Neural progenitor cell (in vitro differentiated cells): ENCODE measurements around the gene IL10RB.

Experiments used
- CTCF ChIP-seq: fragments of 200-600 bp; sonication (generic); IDR thresholded peaks from 2 replicates; pipeline ENCODE4 v1.5.1; 2017; ENCODE audit warnings: antibody characterized with exemption, mild to moderate bottlenecking
- EZH2 ChIP-seq: fragments of 200-600 bp; sonication (generic); IDR thresholded peaks from 2 replicates; pipeline ENCODE4 v1.6.1; 2017; ENCODE audit warnings: antibody characterized with exemption, mild to moderate bottlenecking, moderate library complexity
- EZH2phosphoT487 ChIP-seq: fragments of 200-600 bp; sonication (generic); IDR thresholded peaks from 2 replicates; pipeline ENCODE4 v1.6.1; 2017; ENCODE audit warnings: antibody characterized with exemption

DNA sequence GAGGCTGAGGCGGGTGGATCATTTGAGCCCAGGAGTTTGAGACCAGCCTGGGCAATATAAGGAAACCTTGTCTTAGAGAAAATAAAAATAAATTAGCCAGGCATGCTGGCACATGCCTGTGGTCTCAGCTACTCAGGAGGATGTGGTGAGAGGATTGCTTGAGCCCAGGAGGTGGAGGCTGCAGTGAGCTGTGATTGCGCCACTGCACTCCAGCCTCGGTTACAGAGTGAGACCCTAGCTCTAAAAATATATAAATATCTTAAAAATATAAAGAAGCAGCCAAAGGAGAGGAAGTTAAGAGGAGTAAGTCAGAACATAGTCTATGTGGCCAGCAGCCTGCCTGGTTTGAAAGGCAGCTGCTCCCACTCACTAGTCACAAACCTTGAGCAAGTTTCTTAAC is 4.5 kb upstream of the IL10RB start:
- TF ChIP-seq CTCF, result no peak
- no peak for TF ChIP-seq EZH2
- TF ChIP-seq EZH2phosphoT487, result no peak
